Eye (tissue), 1 donor: ENCODE data around the gene SKA3.
A peak's percentile ranks its signal among the peaks of the same experiment; 100 is the strongest.
"Not testable (repeated sequence)": the region's sequence is repeated elsewhere in the genome, so short reads cannot be mapped to it uniquely, and the experiment has no call there.

ENCODE experiments used
- DNase-seq: peaks from one replicate; pipeline ENCODE4 v3.0.0-alpha.2; 2015

The SKA3 gene

DNA sequence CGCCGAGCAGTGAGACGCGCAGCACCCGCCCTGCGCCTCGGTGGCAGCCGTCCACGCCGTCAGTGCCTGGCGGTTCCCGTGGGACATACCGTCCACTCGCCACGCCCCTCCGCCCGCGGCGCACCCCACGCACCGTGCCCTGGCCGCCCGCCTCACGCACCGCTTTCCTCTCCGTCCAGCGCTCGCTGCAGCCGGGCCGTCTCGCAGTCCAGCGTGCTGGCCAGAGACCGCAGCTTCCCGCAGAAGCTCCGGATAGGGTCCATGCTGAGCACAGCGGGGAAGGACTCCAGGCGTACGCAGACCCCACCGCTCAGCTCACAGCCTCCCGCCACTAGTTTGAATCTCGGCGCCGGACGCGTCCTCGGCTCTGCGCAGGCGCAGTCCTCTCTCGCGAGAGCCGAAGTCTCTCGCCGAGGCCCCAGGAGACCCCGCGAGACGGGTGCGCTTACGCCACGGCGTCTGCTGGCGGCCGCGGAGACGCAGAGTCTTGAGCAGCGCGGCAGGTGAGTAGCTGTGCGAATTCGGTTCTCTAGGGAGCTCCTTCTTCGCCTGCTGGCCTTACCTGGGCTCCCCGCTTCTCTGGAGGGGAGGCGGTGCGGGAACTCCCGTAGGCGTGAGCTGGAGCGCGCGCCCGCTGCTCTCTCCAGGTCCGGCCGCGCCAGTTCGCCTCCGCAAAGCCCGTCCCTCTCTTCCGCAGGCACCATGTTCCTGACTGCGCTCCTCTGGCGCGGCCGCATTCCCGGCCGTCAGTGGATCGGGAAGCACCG, at the start of gene SKA3, which contains the start of gene MRPL57:
SKA3 (minus strand) TSS at position 338 of the 767 bp plus-strand sequence; CDS start at position 263, 75 bp downstream.
MRPL57 (plus strand) TSS at position 444 of the 767 bp plus-strand sequence; CDS start at position 703, 259 bp downstream.
- DNase-seq = peak; percentile 98

DNA sequence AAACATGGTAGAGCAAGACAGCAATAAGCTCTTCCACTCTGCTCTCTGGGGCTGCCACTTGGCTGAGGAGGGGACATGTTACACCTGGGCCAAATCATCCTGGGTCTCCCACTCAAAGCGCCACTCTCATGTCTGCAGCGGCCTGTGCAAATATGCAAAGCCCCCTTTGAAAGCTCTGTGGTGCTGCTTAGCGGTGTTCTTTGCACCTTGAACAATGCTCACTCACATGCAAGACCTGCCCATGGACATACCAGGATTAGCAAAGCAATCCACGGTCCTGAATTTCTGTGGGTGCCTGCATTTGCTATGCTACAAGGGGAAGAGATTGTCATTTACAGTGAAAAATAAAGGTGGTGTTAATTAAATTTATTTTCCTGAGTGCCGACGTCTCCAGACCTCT, 48.7 kb upstream of the SKA3 start:
- no peak for DNase-seq

DNA sequence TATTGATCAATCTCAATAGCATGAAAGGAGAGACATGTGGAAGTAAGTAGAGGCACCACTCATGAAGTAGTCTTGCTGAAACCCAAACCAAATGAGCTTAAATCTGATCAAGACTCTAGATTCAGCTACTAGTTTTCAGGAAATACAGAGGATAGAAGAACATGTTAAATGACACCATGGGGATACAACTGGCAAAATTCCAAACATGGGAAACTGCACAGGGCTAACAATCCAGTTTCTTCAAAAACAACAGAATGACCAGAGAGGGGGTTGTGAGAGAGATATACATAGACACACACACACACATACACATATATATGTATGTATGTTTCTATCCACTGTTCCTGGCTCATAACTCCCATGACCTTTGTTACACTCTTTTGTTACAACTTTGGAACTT, 44.9 kb upstream of the SKA3 start:
- no peak for DNase-seq

DNA sequence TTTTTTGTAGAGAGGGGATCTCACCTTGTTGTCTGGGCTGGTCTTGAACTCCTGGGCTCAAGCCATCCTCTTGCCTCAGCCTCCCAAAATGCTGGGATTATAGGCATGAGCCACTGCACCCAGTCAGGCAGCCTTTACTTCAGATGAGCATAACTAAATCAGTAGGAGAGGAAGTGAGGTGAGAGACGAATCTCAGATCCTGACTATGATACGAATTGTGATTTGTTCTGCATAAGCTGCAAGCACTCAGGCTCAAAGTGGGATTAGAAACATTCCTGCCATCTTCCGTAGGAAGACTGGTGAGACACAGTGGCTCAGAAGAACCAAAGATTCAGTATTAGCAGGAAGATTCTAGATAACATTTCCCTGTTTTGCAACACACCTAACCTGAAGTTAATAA, 43.4 kb upstream of the SKA3 start:
- DNase-seq = not testable (repeated sequence)

DNA sequence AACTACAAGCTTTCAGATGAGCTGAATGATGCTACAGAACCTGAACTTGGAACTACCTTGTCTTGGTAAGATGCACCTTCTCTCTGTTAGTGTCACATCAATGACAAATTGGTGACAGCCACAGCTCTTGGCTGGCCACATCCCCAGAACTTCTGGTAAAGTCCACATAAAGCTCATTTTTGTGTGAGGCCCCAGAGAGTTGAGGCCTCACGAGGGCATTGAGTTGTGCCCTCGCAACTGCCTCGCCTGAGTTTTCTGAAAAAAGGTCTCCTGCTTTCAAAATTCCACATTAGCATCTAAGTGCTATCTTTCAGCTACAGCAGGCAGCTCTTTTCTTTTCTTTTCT, 42.7 kb upstream of the SKA3 start:
- DNase-seq = no peak

DNA sequence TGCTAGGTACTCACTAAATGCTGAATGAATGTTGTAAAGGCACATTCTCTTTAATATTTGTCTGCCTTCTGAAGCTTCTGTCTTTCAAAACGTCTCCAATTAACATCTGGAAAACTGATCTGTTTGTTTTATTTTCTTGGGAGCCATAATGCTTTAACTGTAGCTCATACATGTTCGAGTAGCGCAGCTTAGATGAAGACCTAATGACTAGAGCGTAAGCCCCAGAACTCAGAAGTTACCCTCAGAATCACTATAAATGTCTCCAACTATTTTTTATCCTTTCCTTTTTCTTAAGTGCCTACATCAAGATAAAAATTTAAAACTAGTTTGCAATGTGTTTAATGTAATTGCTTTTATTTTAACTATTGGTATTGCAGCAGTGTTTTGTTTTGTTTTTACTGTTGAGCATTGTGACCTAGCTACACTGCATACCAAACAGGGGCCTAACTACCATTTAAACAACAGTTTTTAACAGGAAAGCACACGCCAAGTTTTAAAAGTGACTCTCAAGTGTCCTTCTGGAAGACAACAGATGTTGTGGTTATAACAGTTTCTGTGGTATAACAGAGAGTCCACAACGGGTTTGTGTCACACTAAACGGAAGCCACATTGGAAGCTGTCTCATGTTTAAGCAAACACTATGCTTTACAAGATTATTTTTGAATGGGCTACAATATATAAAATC, 42.1 kb upstream of the SKA3 start:
- no peak for DNase-seq

DNA sequence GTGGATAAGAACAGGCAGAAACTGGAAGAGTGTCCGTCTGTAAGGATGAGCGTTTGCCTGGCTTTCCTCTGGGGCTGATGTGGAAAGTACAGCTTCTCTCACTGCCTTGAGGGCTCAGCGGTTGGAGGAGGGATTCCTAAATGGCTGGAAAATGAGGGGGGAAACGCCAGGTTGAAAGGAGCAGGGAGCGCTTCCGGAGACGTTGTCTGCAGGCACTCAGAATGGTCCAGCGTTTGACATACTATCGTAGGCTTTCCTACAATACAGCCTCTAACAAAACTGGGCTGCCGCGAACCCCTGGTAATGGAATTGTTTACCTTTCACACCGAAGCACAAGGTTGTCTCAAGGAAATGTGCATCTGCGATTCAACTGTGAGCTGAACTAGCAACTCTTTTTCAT, 40.0 kb upstream of the SKA3 start:
- peak; percentile 26 for DNase-seq

DNA sequence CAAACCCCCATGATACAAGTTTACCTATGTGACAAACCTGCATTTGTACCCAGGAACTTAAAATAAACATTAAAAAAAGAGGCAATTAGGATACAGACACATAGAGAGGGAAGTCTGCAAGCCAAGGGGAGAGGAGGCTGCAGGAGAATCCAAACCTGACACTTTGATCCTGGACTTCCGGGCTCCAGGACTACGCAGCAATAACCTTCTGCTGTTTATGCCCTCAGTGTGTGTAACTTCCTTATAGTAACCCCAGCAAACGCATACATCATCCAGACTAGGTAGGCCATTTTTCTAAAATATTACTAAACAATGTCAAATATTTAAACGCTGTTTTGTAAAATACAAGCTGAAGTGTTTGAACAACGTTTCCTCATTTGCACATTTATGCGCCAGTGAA, 39.1 kb upstream of the SKA3 start:
- not testable (repeated sequence) for DNase-seq

DNA sequence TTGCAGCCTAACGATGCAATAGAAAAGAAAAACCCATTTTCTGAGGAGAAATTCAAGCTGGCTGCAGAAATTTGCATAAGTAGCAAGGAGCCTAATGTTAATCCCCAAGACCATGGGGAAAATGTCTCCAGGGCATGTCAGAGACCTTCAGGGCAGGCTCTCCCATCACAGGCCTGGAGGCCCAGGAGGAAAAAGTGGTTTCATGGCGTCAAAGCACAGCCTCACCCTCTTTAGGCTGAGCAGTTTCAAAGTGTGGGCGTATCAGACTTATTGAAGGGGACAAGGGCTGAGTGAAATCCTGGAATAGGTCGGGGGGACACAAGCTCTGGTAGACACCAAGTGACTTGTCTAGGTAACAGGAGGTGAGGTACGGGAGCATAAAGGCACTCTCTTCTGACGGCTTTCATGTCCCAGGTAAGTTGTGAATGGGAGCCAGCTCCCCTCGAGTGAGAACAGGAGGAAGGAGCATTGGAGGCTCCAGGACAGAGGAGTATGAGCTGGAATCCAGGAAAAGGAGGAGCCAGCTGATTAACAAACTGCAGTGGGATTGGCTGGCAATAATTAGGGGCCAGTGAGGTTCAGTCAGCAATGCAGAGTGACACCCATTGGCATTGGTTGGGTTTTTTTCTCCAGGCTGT, 35.9 kb upstream of the SKA3 start:
- no peak for DNase-seq

DNA sequence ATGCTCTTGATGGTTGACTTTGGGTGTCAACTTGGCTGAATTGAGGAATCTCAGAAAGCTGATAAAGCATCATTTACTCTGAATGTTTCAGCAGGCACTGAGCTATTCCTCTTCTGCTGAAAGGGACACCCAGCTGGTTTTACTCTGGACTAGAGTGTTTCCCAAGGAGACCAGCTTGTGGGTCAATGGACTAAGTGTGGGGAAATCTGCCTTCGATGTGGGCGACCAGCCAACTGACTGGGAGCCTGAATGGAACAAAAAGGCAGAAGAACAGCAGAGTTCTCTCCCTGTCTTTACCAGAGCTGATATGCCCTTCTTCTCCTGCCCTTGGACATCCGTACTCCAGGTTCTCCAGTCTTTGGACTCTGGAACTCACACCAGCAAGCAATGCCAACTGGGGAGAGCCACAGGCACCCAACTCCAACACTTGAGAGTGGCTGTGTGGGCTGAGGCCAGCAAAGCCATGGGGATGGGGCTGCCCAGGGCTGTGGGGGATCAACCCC, 32.4 kb upstream of the SKA3 start:
- DNase-seq = no peak

DNA sequence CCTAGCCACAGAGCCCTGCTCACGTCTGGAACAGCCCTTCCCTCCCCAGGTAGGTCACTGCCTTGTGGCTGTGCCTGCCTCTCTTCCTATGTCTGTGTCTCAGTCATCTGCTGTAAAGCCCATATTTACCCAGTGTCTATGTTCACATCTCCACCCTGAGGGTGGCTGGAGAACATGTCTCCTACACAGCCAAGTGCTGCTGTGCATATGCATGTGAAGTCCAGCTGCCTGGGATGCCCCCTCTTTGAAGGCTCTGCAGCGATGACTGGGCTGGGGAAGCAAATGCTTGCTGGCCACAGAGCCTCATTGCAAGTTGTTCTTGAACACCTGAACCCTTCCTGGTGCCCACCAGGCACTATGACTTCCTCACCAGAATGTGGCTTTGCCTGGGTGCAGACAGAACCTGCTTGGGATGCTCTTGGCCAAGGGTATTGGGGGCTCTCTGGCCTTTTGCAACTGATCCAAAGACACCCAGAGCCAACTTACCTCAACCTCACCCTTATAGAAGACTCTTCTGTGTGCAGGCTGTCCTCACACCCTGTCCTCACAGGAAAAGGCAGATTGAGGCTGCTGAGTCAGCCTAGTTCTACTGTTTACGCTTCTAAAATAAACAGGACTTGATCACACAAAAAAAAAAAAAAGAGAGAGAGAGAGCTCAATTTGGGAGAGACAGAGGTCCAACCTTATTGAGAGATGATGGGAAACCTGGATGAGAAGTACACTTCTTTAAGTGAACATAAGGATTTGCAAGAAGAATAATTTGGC, 26.6 kb upstream of the SKA3 start:
- DNase-seq = no peak

DNA sequence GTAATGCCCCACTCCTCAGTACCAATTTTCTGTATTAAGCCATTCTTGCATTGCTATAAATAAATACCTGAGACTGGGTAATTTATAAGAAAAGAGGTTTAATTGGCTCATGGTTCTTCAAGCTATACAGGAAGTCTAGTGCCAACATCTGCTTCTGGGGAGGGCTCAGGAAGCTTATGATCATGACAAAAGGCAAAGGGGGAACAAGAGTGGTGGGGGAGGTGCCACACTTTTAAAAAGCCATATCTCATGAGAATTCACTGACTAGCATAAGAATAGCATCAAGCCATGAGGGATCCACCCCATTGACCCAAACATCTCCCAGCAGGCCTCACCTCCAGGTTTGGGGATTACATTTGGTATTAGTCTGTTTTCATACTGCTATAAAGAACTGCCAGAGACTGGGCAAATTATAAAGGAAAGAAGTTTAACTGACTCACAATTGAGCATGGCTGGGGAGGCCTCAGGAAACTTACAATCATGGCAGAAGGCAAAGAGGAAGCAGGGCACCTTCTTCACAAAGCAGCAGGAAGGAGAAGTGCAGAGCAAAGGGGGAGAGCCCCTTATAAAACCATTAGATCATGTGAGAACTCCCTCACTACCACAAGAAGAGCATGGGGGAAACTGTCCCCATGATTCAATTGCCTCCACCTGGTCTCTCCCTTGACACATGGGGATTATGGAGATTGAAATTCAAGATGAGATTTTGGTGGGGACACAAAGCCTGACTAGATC, 25.3 kb upstream of the SKA3 start:
- not testable (repeated sequence) for DNase-seq

DNA sequence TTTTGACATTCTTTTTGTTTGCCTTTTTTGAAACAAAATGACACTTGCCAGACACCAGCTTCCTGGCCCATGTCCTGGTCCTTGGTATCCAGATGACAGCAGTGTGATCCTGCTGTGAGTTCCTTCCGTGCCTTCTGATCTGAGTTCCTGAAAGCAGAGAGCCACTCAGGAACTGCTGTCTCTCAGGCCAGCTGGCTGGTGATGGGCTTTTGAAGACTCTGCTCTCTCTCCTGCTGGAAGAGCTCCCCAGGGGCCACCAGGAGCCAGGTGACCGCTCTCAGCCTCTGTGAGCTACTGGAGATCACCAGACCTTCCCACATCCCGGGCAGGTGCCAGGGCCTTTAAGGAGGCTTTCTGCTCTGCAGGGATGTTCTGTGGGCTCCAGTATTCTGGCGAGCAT, 22.0 kb upstream of the SKA3 start:
- DNase-seq = not testable (repeated sequence)

DNA sequence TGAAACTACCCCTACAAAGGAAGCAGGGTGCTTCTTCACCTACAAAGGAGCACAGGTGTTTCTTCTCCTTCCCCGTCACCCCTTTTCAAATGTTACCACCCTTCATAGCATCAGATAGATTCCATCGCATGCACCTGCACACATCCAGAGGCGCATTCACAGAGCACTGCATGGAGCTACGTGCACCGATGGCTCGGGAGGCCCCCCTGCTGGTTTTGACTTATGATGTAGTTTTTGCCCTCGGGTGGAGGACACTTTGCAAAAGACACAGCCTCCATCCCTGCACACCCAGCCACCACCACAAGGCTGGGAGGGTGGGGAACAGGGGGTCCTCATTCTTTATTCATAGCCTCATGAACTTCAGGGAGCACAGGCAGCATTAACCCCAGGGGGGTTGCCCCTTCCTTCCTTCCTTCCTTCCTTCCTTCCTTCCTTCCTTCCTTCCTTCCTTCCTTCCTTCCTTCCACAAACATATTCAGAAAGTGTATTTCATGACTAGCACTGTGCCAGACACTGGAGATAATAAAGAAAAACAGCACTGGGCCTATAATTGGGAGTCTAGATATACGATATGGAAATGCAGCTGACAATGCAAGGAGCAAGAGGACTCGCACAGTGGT, 21.4 kb upstream of the SKA3 start:
- not testable (repeated sequence) for DNase-seq

DNA sequence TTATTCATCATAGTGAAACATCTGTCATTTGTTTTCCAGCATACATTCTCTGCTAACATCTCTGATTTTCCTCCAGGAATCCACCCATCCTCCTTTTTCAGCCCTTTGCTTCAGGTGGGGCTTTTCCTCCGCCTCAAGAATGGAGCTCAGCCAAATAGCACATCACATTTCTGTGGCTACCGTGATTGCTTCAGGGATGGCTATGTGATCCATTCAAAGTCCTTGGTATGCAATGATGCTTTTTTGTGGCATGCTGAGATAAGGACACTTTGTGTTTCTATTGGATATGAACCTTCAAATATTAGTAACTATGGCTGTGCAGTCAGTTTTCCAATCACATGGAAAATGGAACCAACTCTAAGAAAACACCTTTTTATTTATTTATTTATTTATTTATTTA, 18.4 kb upstream of the SKA3 start:
- DNase-seq = not testable (repeated sequence)

DNA sequence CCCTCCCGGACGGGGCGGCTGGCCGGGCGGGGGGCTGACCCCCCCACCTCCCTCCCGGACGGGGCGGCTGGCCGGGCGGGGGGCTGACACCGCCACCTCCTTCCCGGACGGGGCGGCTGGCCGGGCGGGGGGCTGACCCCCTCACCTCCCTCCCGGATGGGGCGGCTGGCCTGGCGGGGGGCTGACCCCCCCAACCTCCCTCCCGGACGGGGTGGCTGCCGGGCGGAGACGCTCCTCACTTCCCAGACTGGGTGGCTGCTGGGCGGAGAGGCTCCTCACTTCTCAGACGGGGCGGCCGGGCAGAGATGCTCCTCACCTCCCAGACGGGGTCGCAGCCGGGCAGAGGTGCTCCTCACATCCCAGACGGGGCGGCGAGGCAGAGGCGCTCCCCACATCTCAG, 10.1 kb upstream of the SKA3 start:
- DNase-seq = not testable (repeated sequence)

DNA sequence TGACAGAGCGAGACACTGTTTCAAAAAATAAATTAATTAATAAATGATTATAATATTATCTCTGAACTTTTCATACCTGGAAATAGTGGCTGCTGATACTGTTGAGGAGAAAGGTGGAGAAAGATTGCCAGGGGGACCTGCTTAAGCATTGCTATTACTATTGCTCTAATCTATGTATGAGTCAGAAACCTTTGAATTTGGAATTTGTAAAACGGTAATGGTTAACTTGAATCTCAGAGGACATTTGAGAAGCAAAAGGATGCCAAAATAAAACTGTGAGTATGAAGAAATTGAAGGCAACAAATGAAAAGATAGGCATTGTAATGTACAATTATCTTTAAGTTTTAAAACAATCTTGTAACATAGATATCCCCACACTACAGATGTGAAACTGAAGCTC, 5.3 kb upstream of the SKA3 start:
- DNase-seq = no peak

DNA sequence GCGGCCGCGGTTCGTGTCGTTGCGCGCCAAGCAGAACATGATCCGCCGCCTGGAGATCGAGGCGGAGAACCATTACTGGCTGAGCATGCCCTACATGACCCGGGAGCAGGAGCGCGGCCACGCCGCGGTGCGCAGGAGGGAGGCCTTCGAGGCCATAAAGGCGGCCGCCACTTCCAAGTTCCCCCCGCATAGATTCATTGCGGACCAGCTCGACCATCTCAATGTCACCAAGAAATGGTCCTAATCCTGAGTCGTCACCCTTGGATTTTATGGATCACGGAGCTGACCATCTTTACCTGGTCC, 581 bp upstream of the SKA3 start:
- DNase-seq = no peak

DNA sequence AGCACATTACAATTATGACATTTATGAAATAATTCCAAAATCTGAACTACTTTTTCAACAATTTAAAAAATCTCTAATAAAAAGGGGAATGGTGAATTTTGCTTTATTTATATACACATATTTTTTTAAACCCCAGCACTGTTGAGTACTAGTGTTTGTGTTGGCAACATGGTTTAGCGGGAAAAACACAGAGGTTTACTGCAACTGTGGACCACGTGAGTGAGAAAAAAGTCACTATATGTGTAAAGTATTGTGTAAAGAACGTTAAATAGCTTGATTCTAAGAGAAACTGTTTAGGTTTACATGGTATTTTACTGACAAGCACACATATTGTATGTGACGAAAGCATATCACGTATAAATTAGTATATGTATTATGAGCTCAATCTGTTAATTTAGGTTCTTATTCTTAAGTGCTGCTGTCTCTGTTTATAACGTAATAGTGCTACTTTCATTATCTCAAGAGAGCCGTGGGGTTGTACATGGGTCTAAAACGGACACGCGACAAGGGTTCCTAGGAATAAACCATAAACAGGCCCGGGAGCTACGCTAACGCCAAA, 617 bp downstream of the SKA3 start:
- DNase-seq = no peak

DNA sequence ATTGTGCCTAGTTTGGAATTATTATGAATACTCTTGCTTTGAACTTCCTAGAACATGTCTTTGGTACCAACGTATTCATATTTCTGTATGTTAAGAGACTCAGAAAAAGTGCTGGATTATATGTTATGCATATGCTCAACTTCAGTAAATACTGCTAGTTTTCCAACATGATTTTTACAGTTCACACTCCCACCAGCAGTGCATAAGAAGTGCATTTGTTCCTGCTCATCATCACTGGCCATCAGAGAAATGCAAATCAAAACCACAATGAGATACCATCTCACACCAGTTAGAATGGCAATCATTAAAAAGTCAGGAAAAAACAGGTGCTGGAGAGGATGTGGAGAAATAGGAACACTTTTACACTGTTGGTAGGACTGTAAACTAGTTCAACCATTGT, 2.6 kb downstream of the SKA3 start:
- not testable (repeated sequence) for DNase-seq

DNA sequence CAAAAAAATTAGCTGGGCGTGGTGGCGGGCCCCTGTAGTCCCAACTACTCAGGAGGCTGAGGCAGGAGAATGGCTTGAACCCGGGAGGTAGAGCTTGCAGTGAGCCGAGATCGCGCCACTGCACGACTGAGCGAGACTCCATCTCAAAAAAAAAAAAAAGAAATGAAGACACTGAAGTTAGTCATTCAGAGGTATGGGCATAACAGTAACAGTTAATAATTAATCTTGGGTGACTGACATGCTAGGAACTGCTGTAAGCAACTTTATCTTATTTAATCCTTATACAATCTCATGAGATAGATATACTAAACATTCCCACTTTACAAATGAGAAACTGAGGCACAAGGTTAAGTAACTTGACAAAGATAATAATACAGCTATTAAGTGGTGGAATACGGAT, 4.9 kb downstream of the SKA3 start:
- DNase-seq = no peak

DNA sequence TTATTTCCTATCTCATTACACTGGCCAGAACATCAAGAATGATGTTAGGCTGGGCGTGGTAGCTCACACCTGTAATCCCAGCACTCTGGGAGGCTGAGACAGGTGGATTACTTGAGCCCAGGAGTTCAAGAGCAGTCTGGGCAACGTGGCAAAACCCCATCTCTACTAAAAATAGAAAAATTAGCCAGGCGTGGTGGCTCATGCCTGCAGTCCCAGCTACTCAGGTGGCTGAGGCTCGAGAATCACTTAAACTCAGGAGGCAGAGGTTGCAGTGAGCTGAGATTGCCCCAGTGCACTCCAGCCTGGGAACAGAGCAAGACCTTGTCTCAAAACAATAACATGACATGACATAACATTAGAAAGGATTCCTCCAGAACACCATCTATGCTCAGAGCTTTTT, 10.7 kb downstream of the SKA3 start:
- not testable (repeated sequence) for DNase-seq
